ENCODE measurements around the gene ARHGEF26. TPM values are rescaled to one million over a fixed set of nuclear protein-coding genes. Genes with fewer than 3 reads are reported as not detected.

ARHGEF26 gene
- total and polyA plus RNA-seq, 7 donors = 2.3 to 125 (median 48.4) TPM

- intact Hi-C loops (cut with DNase I) = no loop called here
- Histone ChIP-seq H3K36me3 (peaks cover 18 to 74% (median 31%) of the 10 kb centered on the region in 4 donors), H3K27me3 (no peaks in the 10 kb centered on the region), H3K27ac (no peak overlapping the region), H3K4me3 (no peak overlapping the region), H3K9me3 (no peaks in the 10 kb centered on the region), H3K4me1 (peaks cover 0 to 6% (median 0%) of the 10 kb centered on the region in 4 donors)
- no peak for DNase-seq
- TF ChIP-seq POLR2A (IDR thresholded peaks at IDR 0.05) = no peak
These were observed 186.2 kb downstream of the ARHGEF26 start for GRCh38 chr3:154307363-154307762.

Other genes with a start within 250 kb of the ARHGEF26 start
- gene DHX36, start 203.1 kb downstream of the ARHGEF26 start, total RNA-seq = 10 to 100 TPM; 56.2 to 76.7 (median 64.5) TPM
- 10 to 100 TPM in 2 of 3 donors, 1 to 10 TPM in 1; 8.4 to 25.1 (median 14.3) TPM for gene DHX36, start 203.1 kb downstream of the ARHGEF26 start, polyA plus RNA-seq

Measured in sigmoid colon (tissue), 7 donors.